ENCODE measurements around the gene LCE2B.
"Not testable (repeated sequence)": the region's sequence is repeated elsewhere in the genome, so short reads cannot be mapped to it uniquely, and the experiment has no call there.

DNA sequence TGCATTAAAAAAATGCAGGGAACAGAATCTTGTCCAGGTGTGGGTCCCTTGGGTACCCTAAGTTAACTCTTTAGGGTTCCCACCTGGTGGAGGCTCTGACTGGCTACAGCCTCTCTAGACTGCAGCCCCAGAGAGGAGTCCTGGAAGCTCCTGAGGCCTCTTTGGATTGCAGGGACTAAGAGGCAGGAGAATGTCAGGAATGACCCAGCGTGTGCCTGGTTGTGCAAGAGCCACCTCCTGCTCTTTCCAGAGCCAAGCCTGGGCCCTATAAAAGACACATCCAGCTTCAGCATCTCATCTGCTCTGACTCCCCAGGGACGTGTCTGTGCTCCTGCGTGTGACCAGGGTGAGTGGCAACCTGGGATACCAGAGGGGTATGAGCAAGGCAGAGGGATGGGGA lies 10.9 kb upstream of the LCE2B start, which contains the start of gene LCE2C:
- TF ChIP-seq POLR2AphosphoS5 (IDR thresholded peaks at IDR 0.05; ENCODE audit: low read depth); CREB1 (CRISPR knock-in tag; IDR thresholded peaks at IDR 0.05; ENCODE audit: low read depth); JUNB (IDR thresholded peaks at IDR 0.05; ENCODE audit: unreplicated experiment); EZH2 (IDR thresholded peaks at IDR 0.05; ENCODE audit: low read depth, unreplicated experiment): not testable (repeated sequence)
- TF ChIP-seq, protein P1, sequence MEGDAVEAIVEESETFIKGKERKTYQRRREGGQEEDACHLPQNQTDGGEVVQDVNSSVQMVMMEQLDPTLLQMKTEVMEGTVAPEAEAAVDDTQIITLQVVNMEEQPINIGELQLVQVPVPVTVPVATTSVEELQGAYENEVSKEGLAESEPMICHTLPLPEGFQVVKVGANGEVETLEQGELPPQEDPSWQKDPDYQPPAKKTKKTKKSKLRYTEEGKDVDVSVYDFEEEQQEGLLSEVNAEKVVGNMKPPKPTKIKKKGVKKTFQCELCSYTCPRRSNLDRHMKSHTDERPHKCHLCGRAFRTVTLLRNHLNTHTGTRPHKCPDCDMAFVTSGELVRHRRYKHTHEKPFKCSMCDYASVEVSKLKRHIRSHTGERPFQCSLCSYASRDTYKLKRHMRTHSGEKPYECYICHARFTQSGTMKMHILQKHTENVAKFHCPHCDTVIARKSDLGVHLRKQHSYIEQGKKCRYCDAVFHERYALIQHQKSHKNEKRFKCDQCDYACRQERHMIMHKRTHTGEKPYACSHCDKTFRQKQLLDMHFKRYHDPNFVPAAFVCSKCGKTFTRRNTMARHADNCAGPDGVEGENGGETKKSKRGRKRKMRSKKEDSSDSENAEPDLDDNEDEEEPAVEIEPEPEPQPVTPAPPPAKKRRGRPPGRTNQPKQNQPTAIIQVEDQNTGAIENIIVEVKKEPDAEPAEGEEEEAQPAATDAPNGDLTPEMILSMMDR (conservative IDR thresholded peaks at IDR 0.05; ENCODE audit: low read depth in 2 of 2) = not testable (repeated sequence)
- TF ChIP-seq, protein P2, sequence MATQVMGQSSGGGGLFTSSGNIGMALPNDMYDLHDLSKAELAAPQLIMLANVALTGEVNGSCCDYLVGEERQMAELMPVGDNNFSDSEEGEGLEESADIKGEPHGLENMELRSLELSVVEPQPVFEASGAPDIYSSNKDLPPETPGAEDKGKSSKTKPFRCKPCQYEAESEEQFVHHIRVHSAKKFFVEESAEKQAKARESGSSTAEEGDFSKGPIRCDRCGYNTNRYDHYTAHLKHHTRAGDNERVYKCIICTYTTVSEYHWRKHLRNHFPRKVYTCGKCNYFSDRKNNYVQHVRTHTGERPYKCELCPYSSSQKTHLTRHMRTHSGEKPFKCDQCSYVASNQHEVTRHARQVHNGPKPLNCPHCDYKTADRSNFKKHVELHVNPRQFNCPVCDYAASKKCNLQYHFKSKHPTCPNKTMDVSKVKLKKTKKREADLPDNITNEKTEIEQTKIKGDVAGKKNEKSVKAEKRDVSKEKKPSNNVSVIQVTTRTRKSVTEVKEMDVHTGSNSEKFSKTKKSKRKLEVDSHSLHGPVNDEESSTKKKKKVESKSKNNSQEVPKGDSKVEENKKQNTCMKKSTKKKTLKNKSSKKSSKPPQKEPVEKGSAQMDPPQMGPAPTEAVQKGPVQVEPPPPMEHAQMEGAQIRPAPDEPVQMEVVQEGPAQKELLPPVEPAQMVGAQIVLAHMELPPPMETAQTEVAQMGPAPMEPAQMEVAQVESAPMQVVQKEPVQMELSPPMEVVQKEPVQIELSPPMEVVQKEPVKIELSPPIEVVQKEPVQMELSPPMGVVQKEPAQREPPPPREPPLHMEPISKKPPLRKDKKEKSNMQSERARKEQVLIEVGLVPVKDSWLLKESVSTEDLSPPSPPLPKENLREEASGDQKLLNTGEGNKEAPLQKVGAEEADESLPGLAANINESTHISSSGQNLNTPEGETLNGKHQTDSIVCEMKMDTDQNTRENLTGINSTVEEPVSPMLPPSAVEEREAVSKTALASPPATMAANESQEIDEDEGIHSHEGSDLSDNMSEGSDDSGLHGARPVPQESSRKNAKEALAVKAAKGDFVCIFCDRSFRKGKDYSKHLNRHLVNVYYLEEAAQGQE (IDR thresholded peaks at IDR 0.05; ENCODE audit: unreplicated experiment) = not testable (repeated sequence)

Data from GM23338 (cell line).